Measurements from ENCODE around the gene A3GALT2. TPM values are rescaled to one million over a fixed set of nuclear protein-coding genes. Genes with fewer than 3 reads are reported as not detected.

The A3GALT2 gene
- total RNA-seq, 1 experiment from 2014 or later = not detected

DNA sequence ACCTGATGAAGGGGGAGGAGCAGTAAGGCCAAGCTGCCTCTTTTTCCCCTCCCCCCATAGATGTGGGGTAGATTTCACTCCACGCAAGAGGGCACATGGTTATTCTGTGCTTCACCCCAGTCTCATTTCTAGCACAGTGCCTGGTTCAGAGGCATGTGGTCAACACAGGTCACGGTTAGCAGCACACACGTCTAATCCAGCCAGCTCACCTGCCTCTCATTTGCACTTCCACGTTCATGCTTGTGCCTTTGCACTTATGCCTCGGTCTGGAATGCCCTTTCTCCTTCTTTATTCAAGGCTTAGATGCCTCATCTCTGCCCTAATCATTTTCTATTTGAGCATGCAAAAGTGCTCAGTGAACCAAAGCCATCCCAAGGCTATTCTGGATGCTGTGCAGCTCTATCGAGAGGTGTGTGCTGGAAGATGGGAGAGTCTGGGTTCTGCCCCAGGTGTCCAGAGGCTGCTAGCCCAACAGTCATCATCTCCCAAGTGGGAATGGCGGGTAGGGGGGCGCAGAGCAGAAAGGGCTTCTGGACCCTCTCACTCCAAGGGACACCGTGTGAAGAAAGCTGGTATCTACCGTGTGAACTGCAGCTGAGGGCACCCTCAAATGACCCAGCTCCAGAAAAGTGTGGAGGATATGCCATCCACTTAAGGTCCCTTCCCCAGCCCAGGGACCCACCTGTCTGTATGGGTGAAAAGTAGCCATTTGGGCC, 2.1 kb upstream of the A3GALT2 start:
- H3K27ac Mint-ChIP-seq (ENCODE audit: low read depth, unreplicated experiment) = no peak overlapping the region
- no peaks in the 10 kb centered on the region for H3K9me3 Mint-ChIP-seq (ENCODE audit: unreplicated experiment)
- H3K4me1 Mint-ChIP-seq (ENCODE audit: insufficient read depth, unreplicated experiment) = peaks cover 22% of the 10 kb centered on the region
- H3K4me3 Mint-ChIP-seq (ENCODE audit: unreplicated experiment) = no peak overlapping the region
- BruUV-seq (replicated peaks) = no TSS peak
- H3K27me3 Mint-ChIP-seq (ENCODE audit: insufficient read depth, unreplicated experiment) = no peaks in the 10 kb centered on the region
- ChIA-PET POLR2A (interaction anchor here (0.6 to 2.5 kb wide), 3 partner anchors 19 to 30 kb away, joined by 4 to 7 read pairs (median 4); no protein-coding TSS in a partner anchor), CTCF (interaction anchor here (0.8 to 2.0 kb wide), 5 partner anchors 15 to 148 kb away, joined by 3 to 8 read pairs (median 5); no protein-coding TSS in a partner anchor)
- intact Hi-C loops (cut with micrococcal nuclease) = no loop called here
- TF ChIP-seq, protein P1, sequence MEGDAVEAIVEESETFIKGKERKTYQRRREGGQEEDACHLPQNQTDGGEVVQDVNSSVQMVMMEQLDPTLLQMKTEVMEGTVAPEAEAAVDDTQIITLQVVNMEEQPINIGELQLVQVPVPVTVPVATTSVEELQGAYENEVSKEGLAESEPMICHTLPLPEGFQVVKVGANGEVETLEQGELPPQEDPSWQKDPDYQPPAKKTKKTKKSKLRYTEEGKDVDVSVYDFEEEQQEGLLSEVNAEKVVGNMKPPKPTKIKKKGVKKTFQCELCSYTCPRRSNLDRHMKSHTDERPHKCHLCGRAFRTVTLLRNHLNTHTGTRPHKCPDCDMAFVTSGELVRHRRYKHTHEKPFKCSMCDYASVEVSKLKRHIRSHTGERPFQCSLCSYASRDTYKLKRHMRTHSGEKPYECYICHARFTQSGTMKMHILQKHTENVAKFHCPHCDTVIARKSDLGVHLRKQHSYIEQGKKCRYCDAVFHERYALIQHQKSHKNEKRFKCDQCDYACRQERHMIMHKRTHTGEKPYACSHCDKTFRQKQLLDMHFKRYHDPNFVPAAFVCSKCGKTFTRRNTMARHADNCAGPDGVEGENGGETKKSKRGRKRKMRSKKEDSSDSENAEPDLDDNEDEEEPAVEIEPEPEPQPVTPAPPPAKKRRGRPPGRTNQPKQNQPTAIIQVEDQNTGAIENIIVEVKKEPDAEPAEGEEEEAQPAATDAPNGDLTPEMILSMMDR (IDR thresholded peaks at IDR 0.05; ENCODE audit: unreplicated experiment) = no peak
- no peak for DNase-seq (ENCODE audit: unreplicated experiment)
- H3K36me3 Mint-ChIP-seq (ENCODE audit: insufficient read depth, unreplicated experiment) = peaks cover 71% of the 10 kb centered on the region

DNA sequence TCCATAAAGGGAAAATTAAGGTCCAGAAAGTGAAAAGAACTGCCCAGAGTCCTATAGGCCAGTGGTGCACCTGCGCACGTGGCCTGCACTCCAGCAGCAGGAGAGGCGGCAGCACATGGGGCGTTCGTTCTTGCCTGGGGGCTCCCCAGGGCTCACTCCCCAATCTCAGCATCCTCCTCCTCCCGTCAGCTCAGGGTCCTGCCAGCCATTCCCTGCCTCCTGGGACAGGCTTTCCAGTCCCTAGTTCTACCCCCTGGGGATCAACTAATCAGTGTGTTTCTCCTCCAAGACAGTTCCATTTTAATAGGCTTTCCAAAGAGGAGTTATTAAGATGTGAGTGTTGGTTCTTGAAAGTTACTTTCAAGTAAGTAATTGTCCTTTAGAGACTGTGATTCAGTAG, 1.2 kb upstream of the A3GALT2 start:
- Mint-ChIP-seq H3K27ac (ENCODE audit: low read depth, unreplicated experiment) (no peak overlapping the region), H3K27me3 (ENCODE audit: insufficient read depth, unreplicated experiment) (no peaks in the 10 kb centered on the region), H3K36me3 (ENCODE audit: insufficient read depth, unreplicated experiment) (peaks cover 62% of the 10 kb centered on the region), H3K9me3 (ENCODE audit: unreplicated experiment) (no peaks in the 10 kb centered on the region), H3K4me3 (ENCODE audit: unreplicated experiment) (no peak overlapping the region), H3K4me1 (ENCODE audit: insufficient read depth, unreplicated experiment) (peaks cover 12% of the 10 kb centered on the region)
- DNase-seq (ENCODE audit: unreplicated experiment) = no peak
- TF ChIP-seq, protein P1 (IDR thresholded peaks at IDR 0.05; ENCODE audit: unreplicated experiment) = no peak
- no TSS peak for BruUV-seq (replicated peaks)
- intact Hi-C loops (cut with micrococcal nuclease) = no loop called here
- CTCF ChIA-PET = interaction anchor here (0.7 to 2.0 kb wide), 5 partner anchors 9 to 148 kb away, joined by 3 to 8 read pairs (median 4); no protein-coding TSS in a partner anchor
- POLR2A ChIA-PET = interaction anchor here (2.8 kb wide), 1 partner anchor 17 kb away, joined by 11 read pairs; no protein-coding TSS in a partner anchor

DNA sequence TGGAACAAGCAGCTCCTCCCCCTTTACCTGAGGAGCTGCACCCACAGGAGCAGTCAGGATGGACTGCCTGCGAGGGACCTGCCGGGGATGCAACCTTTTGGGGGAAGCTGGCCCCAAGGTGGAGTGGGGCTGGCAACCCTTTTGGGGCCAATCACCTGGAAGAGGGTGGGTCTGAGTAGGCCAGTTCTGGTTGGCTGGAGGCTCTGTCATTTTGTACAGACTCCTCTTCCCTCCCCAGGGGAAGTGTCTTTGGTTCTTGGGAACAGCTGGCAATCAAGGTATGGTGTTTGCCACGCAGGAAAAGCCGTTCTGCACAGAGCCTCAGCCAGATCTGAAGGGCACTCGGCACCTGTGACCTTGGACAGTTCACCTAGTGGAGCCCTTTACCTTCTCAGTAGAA, 280 bp upstream of the A3GALT2 start:
- BruUV-seq (replicated peaks) = no TSS peak
- H3K36me3 Mint-ChIP-seq (ENCODE audit: insufficient read depth, unreplicated experiment) = peaks cover 53% of the 10 kb centered on the region
- no peaks in the 10 kb centered on the region for H3K9me3 Mint-ChIP-seq (ENCODE audit: unreplicated experiment)
- peaks cover 6% of the 10 kb centered on the region for H3K4me1 Mint-ChIP-seq (ENCODE audit: insufficient read depth, unreplicated experiment)
- ChIA-PET POLR2A (interaction anchor here (1.3 to 2.8 kb wide), 2 partner anchors 15 to 18 kb away, joined by 3 to 11 read pairs; no protein-coding TSS in a partner anchor), CTCF (interaction anchor here (1.4 to 1.9 kb wide), 3 partner anchors 25 to 150 kb away, joined by 3 to 15 read pairs (median 5); no protein-coding TSS in a partner anchor)
- H3K27ac Mint-ChIP-seq (ENCODE audit: low read depth, unreplicated experiment) = no peak overlapping the region
- no peaks in the 10 kb centered on the region for H3K27me3 Mint-ChIP-seq (ENCODE audit: insufficient read depth, unreplicated experiment)
- intact Hi-C loops (cut with micrococcal nuclease) = no loop called here
- H3K4me3 Mint-ChIP-seq (ENCODE audit: unreplicated experiment) = no peak overlapping the region
- TF ChIP-seq, protein P1 (IDR thresholded peaks at IDR 0.05; ENCODE audit: unreplicated experiment) = no peak
- DNase-seq (ENCODE audit: unreplicated experiment) = peak; percentile 32

DNA sequence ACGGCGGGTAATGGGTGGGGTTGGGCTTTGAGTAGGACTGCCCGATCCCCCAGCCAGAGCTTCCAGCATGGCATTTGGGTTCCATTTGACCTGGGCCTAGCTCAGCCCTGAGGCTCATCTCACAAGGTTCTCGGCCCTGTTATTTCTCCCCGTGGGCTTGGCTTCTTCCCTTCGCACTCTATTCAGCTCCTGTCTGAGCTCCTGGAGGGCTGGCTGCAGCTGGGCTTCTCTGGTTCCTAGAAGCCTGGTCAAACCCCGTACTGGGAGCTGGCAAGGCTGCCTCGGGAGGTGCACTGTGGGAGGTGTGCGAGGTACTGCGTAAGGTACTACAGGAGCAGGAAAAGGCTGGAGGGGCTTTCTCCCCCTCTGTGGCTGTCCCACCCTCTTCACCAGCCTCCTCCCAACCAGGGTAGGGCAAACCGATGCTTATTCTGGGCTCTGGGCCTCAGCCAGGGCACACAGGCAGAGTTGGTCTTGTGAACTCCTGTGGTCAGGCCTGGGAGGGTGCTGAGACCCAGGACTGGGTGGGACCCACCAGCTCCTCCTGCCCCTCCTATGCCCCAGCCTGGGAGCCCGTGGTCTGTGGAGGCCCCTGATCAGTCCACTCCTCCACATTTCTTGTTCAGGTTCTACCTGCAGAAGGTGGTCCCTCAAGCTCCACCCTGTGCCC, 814 bp downstream of the A3GALT2 start:
- no peak for DNase-seq (ENCODE audit: unreplicated experiment)
- TF ChIP-seq, protein P1 (IDR thresholded peaks at IDR 0.05; ENCODE audit: unreplicated experiment) = no peak
- peaks cover 42% of the 10 kb centered on the region for H3K36me3 Mint-ChIP-seq (ENCODE audit: insufficient read depth, unreplicated experiment)
- ChIA-PET CTCF (interaction anchor here (0.7 to 1.9 kb wide), 3 partner anchors 12 to 151 kb away, joined by 3 to 15 read pairs (median 3); no protein-coding TSS in a partner anchor), POLR2A (interaction anchor here (2.8 kb wide), 1 partner anchor 19 kb away, joined by 11 read pairs; no protein-coding TSS in a partner anchor)
- H3K27me3 Mint-ChIP-seq (ENCODE audit: insufficient read depth, unreplicated experiment) = no peaks in the 10 kb centered on the region
- no TSS peak for BruUV-seq (replicated peaks)
- H3K27ac Mint-ChIP-seq (ENCODE audit: low read depth, unreplicated experiment) = no peak overlapping the region
- no peak overlapping the region for H3K4me3 Mint-ChIP-seq (ENCODE audit: unreplicated experiment)
- intact Hi-C loops (cut with micrococcal nuclease) = no loop called here
- no peaks in the 10 kb centered on the region for H3K9me3 Mint-ChIP-seq (ENCODE audit: unreplicated experiment)
- H3K4me1 Mint-ChIP-seq (ENCODE audit: insufficient read depth, unreplicated experiment) = no peaks in the 10 kb centered on the region

Data from MCF 10A (cell line).